Colonic mucosa (tissue), 4 donors: Measurements from ENCODE around the gene MXI1. TPM values are rescaled to one million over a fixed set of nuclear protein-coding genes. Genes with fewer than 3 reads are reported as not detected.

Experiments
- DNase-seq: peaks from one replicate; pipeline ENCODE4 v3.0.0-alpha.2; 2020
- H3K27ac ChIP-seq: fragments of 200-600 bp; one replicate; pipeline ENCODE4 v1.8.0; 2021
- H3K27me3 ChIP-seq: fragments of 200-600 bp; one replicate; pipeline ENCODE4 v1.8.0; 2021
- H3K36me3 ChIP-seq: fragments of 200-600 bp; one replicate; pipeline ENCODE4 v1.8.0; 2021
- H3K4me1 ChIP-seq: fragments of 200-600 bp; one replicate; pipeline ENCODE4 v1.8.0; 2021; ENCODE audit warnings: mild to moderate bottlenecking
- H3K4me3 ChIP-seq: fragments of 200-600 bp; one replicate; pipeline ENCODE4 v1.8.0; 2021
- H3K9ac ChIP-seq, 2 donors: one replicate each; pipeline ENCODE4 v1.7.0; 2013; ENCODE audit warnings: control low read depth in 2 of 2, low read depth in 2 of 2, low read length in 2 of 2
- H3K9me3 ChIP-seq: fragments of 200-600 bp; one replicate; pipeline ENCODE4 v1.8.0; 2021
- intact Hi-C: fragments of 100-400 bp; cut with DNase I; formaldehyde crosslinking; loops from one replicate; pipeline ENCODE4 v1.14.1; 2022
- total RNA-seq, 2 donors: library from RNA; stranded (reverse); fragmentation: NEBNext Ultra II Directional in 1 of 2; extraction: Animal tissue kit (Norgen Biotek cat#: 25700) in 1 of 2; gene quantifications; one replicate each; pipeline ENCODE4 v1.2.1, GENCODE V29; 2021
- TF ChIP-seq, protein P1 (sequence below): fragments of 200-600 bp; IDR thresholded peaks from one replicate; pipeline ENCODE4 v1.8.0; 2022; ENCODE audit warnings: antibody characterized with exemption, mild to moderate bottlenecking
- donor health status: healthy.
- donor health status: DM: no; HTN: no; CAD: no.
- donor health status: DM: no; HTN: no; CAD: no.

The MXI1 gene
- total RNA-seq, 2 donors from 2014 or later: 58.0 to 304 TPM

- Histone ChIP-seq H3K9me3 (no peaks in the 10 kb centered on the region), H3K4me3 (no peak overlapping the region), H3K9ac (no peak overlapping the region), H3K36me3 (no peaks in the 10 kb centered on the region), H3K27me3 (no peaks in the 10 kb centered on the region), H3K4me1 (peaks cover 7% of the 10 kb centered on the region), H3K27ac (no peak overlapping the region)
- intact Hi-C loops: loop anchor here (10.0 kb wide), 1 partner anchor 389 kb away; no protein-coding TSS in a partner anchor
- TF ChIP-seq, protein P1, sequence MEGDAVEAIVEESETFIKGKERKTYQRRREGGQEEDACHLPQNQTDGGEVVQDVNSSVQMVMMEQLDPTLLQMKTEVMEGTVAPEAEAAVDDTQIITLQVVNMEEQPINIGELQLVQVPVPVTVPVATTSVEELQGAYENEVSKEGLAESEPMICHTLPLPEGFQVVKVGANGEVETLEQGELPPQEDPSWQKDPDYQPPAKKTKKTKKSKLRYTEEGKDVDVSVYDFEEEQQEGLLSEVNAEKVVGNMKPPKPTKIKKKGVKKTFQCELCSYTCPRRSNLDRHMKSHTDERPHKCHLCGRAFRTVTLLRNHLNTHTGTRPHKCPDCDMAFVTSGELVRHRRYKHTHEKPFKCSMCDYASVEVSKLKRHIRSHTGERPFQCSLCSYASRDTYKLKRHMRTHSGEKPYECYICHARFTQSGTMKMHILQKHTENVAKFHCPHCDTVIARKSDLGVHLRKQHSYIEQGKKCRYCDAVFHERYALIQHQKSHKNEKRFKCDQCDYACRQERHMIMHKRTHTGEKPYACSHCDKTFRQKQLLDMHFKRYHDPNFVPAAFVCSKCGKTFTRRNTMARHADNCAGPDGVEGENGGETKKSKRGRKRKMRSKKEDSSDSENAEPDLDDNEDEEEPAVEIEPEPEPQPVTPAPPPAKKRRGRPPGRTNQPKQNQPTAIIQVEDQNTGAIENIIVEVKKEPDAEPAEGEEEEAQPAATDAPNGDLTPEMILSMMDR: no peak
- DNase-seq: no peak
Observed at GRCh38 chr10:110274072-110274627, 66.7 kb downstream of the MXI1 start.

DNA sequence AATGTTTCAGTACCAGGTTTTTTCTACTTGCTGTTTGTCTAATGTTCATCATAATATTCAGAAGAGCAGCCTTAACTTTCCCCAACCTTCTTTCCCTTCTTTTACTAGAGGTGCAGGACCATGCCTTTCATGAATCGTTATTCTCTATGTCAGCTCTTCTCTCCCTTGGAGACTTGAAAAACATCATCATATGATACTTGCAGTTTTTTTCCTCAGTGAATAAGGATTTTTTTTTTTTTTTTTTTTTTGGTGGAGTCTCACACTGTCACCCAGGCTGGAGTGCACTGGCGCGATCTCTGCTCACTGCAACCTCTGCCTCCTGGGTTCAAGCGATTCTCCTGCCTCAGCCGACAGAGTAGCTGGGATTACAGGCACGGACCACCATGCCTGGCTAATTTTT lies 67.2 kb downstream of the MXI1 start:
- H3K27ac ChIP-seq: no peak overlapping the region
- H3K27me3 ChIP-seq: no peaks in the 10 kb centered on the region
- no peak for DNase-seq
- H3K4me3 ChIP-seq: no peak overlapping the region
- peaks cover 8% of the 10 kb centered on the region for H3K4me1 ChIP-seq
- no peaks in the 10 kb centered on the region for H3K9me3 ChIP-seq
- H3K36me3 ChIP-seq: no peaks in the 10 kb centered on the region
- TF ChIP-seq, protein P1: no peak
- intact Hi-C loops: loop anchor here (5.0 to 10.0 kb wide), 2 partner anchors 47 to 390 kb away; no protein-coding TSS in a partner anchor
- no peak overlapping the region for H3K9ac ChIP-seq

DNA sequence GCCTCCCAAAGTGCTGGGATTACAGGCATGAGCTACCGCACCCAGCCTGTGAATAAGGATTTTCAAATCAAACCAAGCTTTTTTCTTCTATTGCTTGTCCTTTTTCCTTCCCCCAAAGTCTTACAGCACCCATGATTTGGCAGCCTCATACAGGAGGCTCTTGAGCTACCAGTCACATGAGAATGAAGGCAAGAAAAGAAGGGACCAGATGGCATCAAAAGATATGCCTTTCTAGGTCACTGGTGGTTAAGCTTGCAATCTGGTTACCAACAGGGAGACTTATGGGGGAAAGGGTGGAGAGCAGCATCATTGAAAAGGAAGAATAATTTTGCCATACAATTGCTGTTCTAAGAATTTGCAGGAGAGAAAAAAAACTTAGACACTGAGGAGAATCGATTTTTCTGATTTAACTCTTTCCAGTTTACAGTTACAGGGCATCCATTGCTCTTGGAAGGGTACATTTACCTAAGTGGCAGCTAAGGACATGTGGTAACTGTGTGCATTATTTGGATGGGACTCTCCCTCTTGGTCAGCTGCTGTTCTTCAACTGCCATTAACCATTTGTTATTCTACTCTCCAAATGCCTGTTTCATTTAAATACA lies 67.8 kb downstream of the MXI1 start:
- Histone ChIP-seq H3K9ac (no peak overlapping the region), H3K36me3 (no peaks in the 10 kb centered on the region), H3K4me3 (no peak overlapping the region), H3K27ac (no peak overlapping the region), H3K9me3 (no peaks in the 10 kb centered on the region), H3K4me1 (peaks cover 3% of the 10 kb centered on the region), H3K27me3 (no peaks in the 10 kb centered on the region)
- TF ChIP-seq, protein P1: no peak
- DNase-seq: no peak
- intact Hi-C loops: loop anchor here (5.0 to 10.0 kb wide), 2 partner anchors 48 to 390 kb away; no protein-coding TSS in a partner anchor

DNA sequence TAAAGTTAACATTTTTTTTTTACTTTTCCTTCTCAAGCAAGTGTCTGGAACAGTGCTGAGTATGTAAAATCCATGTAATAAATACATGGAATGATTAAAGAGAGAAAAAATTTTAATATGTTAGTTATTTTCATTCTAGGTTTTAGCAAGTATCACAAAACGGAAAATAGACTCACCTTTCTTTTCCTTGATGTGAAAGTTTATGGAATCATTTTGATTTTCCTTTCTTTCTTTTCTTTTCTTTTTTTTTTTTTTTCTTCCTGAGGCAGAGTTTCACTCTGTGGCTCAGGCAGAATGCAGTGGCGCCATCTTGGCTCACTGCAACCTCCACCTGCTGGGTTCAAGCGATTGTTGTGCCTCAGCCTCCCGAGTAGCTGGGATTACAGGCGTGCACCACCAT lies 69.2 kb downstream of the MXI1 start:
- H3K27me3 ChIP-seq: no peaks in the 10 kb centered on the region
- no peak overlapping the region for H3K9ac ChIP-seq
- H3K36me3 ChIP-seq: no peaks in the 10 kb centered on the region
- no peak overlapping the region for H3K4me3 ChIP-seq
- DNase-seq: no peak
- H3K27ac ChIP-seq: no peak overlapping the region
- TF ChIP-seq, protein P1: no peak
- H3K9me3 ChIP-seq: no peaks in the 10 kb centered on the region
- intact Hi-C loops: loop anchor here (5.0 to 10.0 kb wide), 2 partner anchors 49 to 392 kb away; no protein-coding TSS in a partner anchor
- peaks cover 3% of the 10 kb centered on the region for H3K4me1 ChIP-seq

- no peak for DNase-seq
- intact Hi-C loops: loop anchor here (5.0 to 10.0 kb wide), 2 partner anchors 50 to 393 kb away; no protein-coding TSS in a partner anchor
- H3K4me1 ChIP-seq: peaks cover 3% of the 10 kb centered on the region
- no peaks in the 10 kb centered on the region for H3K27me3 ChIP-seq
- H3K36me3 ChIP-seq: no peaks in the 10 kb centered on the region
- no peak overlapping the region for H3K27ac ChIP-seq
- H3K4me3 ChIP-seq: no peak overlapping the region
- H3K9ac ChIP-seq: no peak overlapping the region
- TF ChIP-seq, protein P1: no peak
- H3K9me3 ChIP-seq: no peaks in the 10 kb centered on the region
Observed at GRCh38 chr10:110277591-110277990, 70.2 kb downstream of the MXI1 start.
